Heart left ventricle (tissue), 16 donors: ENCODE measurements around the gene FAM149B1. TPM values are rescaled to one million over a fixed set of nuclear protein-coding genes. Genes with fewer than 3 reads are reported as not detected.

ENCODE experiments used
- ATAC-seq, 4 donors: fragments of 200-7000 bp; cut with Tn5 transposase; one replicate each; pipeline ENCODE4 v1.9.1; 2020 to 2022; ENCODE audit warnings: moderate library complexity in 4 of 4, mild to moderate bottlenecking in 3 of 4, moderate number of reproducible peaks in 1 of 4
- DNase-seq, 5 donors: peaks; one replicate each; pipeline ENCODE4 v3.0.0-alpha.2; 2020
- H3K27ac ChIP-seq, 12 donors: fragments of 200-600 bp; sonication (generic) in 4 of 12; one replicate each; pipeline versions ENCODE4 v1.5.0 to v1.8.0; 2016 to 2022; ENCODE audit warnings: mild to moderate bottlenecking in 2 of 12
- H3K27me3 ChIP-seq, 9 donors: fragments of 200-600 bp; sonication (generic) in 2 of 9; one replicate each; pipeline versions ENCODE4 v1.5.1 to v1.8.0; 2016 to 2022; ENCODE audit warnings: mild to moderate bottlenecking in 3 of 9
- H3K36me3 ChIP-seq, 9 donors: fragments of 200-600 bp; sonication (generic) in 2 of 9; one replicate each; pipeline versions ENCODE4 v1.5.0 to v1.8.0; 2018 to 2022; ENCODE audit warnings: mild to moderate bottlenecking in 2 of 9
- H3K4me1 ChIP-seq, 12 donors: fragments of 200-600 bp; sonication (generic) in 4 of 12; one replicate each; pipeline versions ENCODE4 v1.5.0 to v1.8.0; 2016 to 2022; ENCODE audit warnings: mild to moderate bottlenecking in 3 of 12
- H3K4me3 ChIP-seq, 12 donors: fragments of 200-600 bp; sonication (generic) in 4 of 12; one replicate each; pipeline versions ENCODE4 v1.5.0 to v1.8.0; 2017 to 2022; ENCODE audit warnings: mild to moderate bottlenecking in 9 of 12, moderate library complexity in 4 of 12
- H3K9me3 ChIP-seq, 12 donors: fragments of 200-600 bp; sonication (generic) in 4 of 12; one replicate each; pipeline versions ENCODE4 v1.5.0 to v1.8.0; 2016 to 2022; ENCODE audit warnings: mild to moderate bottlenecking in 1 of 12
- CTCF ChIP-seq, 12 donors: fragments of 200-600 bp; sonication (generic) in 4 of 12; IDR thresholded peaks; one replicate each; pipeline versions ENCODE4 v1.5.0 to v1.8.0; 2018 to 2022; ENCODE audit warnings: antibody characterized with exemption in 12 of 12, mild to moderate bottlenecking in 5 of 12
- POLR2A ChIP-seq, 2 donors: fragments of 450-650 bp; IDR thresholded peaks; one replicate each; pipeline ENCODE4 v1.6.1; 2017; ENCODE audit warnings: antibody characterized with exemption in 2 of 2, mild to moderate bottlenecking in 2 of 2, moderate library complexity in 2 of 2
- WGBS, 4 donors: extraction: QIAGEN DNeasy Blood & Tissue Kit in 2 of 4; methylation state at CpG; one replicate each; pipeline versions ENCODE4 v1.1.5 to v1.1.7; 2013 to 2018; 5-methylcytosine and 5-hydroxymethylcytosine counted together
- intact Hi-C, 10 donors: fragments of 100-400 bp; cut with DNase I; formaldehyde crosslinking; loops; one replicate each; pipeline versions ENCODE4 v1.11.1 to v1.14.2; 2022
- polyA plus RNA-seq, 2 donors: library from polyadenylated mRNA; stranded (reverse); fragments of 200-250 nt; gene quantifications; one replicate each; pipeline ENCODE4 v1.2.3, GENCODE V29; 2013
- total RNA-seq, 9 donors: library from RNA; depleted of rRNA in 2 of 9; stranded (reverse); fragments of >200 nt in 2 of 9; fragmentation: NEBNext Ultra II Directional in 3 of 9; extraction: Animal tissue kit (Norgen Biotek cat#: 25700) in 3 of 9; gene quantifications; one replicate each; pipeline versions ENCODE4 v1.1.0 to v1.2.4, GENCODE V29; 2016 to 2023
- donor health status: ischemic (EF 13 %, LVEDD 7.1; RV severe dilation, severe dysfunction).
- donor health status: healthy with polysubstance abuse.
- donor health status: DM: no; HTN: yes; CAD: no.
- donor health status: DM: no; HTN: no; CAD: no.
- donor health status: ischemic (EF 25% LVEDD 6.9; RV normal size, moderate dysfunction).
- donor health status: ischemic (EF 25% LVEDD 5.7; RV mildly dilated, moderate dysfunction).
- donor health status: healthy.
- donor health status: DM: yes; HTN: yes; CAD: no.
- donor health status: ischemic (EF 35%, LVEDD 5.7; RV mildly dilated, moderate dysfunction).
- donor health status: nonischemic (EF 11% LVEDD 7.7; RV severe dilation, severe dysfunction).
- donor health status: DM: yes; HTN: yes; CAD: no.
- donor health status: PGD.
- donor health status: ischemic (EF 29% LVEDD 5.4; RV normal size, mild dysfunction).
- donor health status: nonischemic (EF 23%, LVEDD 6.1; RV moderate dilation, normal function).

The FAM149B1 gene
- total and polyA plus RNA-seq, 11 donors = 7.8 to 21.8 (median 17.8) TPM

DNA sequence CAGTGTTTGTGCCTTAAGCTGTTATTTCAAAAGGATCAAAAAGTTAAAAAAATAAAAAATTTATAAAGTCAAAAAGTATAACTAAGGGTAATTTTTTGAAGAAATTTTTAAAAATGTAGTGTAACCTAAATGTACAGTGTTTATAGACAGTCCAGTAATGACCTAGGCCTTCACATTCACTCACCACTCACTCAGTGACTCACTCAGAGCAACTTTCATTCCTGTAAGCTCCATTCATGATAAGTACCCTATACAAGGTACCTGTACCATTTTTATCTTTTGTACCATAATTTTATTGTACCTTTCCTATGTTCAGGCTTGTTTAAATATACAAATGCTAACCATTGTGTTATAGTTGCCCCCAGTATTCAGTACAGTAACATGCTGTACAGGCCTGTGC is 57.6 kb downstream of the FAM149B1 start:
- TF ChIP-seq POLR2A (IDR thresholded peaks at IDR 0.05) = no peak
- no peak for TF ChIP-seq CTCF (IDR thresholded peaks at IDR 0.05)
- Histone ChIP-seq H3K36me3 (peaks cover 0 to 47% (median 7%) of the 10 kb centered on the region in 9 donors), H3K4me3 (no peak overlapping the region), H3K27ac (no peak overlapping the region), H3K27me3 (no peaks in the 10 kb centered on the region), H3K4me1 (peaks cover 0 to 18% (median 0%) of the 10 kb centered on the region in 12 donors), H3K9me3 (no peaks in the 10 kb centered on the region)
- DNase-seq (no peak), ATAC-seq (no peak)
- intact Hi-C loops = no loop called here

DNA sequence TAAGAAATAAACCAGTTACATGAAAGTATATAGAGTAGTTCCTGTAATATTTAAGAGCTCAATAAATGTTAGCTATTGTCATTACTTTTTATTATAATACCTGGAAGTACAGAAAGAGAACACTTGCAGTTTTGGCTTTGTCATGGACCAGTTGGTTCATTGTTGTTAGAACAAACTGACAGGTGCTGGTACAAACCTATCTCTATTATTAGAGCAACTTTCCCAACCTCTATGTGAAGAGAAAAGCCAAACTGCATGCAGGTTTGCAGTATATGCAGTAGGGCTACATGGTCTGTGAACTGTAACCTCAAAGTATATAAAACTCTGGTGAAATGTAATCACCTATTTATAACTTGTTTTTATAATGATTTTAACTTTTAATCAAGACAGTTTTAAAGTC is 58.7 kb downstream of the FAM149B1 start:
- no peak for ATAC-seq

GRCh38 chr10:73228247-73228646 is 60.3 kb downstream of the FAM149B1 start:
- peaks cover 0 to 18% (median 0%) of the 10 kb centered on the region in 12 donors for H3K4me1 ChIP-seq
- H3K27me3 ChIP-seq = no peaks in the 10 kb centered on the region
- H3K9me3 ChIP-seq = no peaks in the 10 kb centered on the region
- H3K27ac ChIP-seq = no peak overlapping the region
- WGBS, 4 donors = 92 to 94% (median 93%) methylated on average over 3 of the region's 3 CpGs
- intact Hi-C loops = no loop called here
- DNase-seq (no peak), ATAC-seq (no peak)
- H3K4me3 ChIP-seq = no peak overlapping the region
- H3K36me3 ChIP-seq = peaks cover 0 to 64% (median 12%) of the 10 kb centered on the region in 9 donors
- TF ChIP-seq CTCF (IDR thresholded peaks at IDR 0.05) = no peak

More for the DNA sequence above, 58.7 kb downstream of the FAM149B1 start:
- H3K4me3 ChIP-seq = no peak overlapping the region
- no peaks in the 10 kb centered on the region for H3K27me3 ChIP-seq
- H3K9me3 ChIP-seq = no peaks in the 10 kb centered on the region
- TF ChIP-seq POLR2A (IDR thresholded peaks at IDR 0.05) (no peak), CTCF (IDR thresholded peaks at IDR 0.05) (no peak)
- no peak overlapping the region for H3K27ac ChIP-seq
- peaks cover 0 to 59% (median 12%) of the 10 kb centered on the region in 9 donors for H3K36me3 ChIP-seq
- DNase-seq = no peak
- intact Hi-C loops = no loop called here
- peaks cover 0 to 18% (median 0%) of the 10 kb centered on the region in 12 donors for H3K4me1 ChIP-seq

DNA sequence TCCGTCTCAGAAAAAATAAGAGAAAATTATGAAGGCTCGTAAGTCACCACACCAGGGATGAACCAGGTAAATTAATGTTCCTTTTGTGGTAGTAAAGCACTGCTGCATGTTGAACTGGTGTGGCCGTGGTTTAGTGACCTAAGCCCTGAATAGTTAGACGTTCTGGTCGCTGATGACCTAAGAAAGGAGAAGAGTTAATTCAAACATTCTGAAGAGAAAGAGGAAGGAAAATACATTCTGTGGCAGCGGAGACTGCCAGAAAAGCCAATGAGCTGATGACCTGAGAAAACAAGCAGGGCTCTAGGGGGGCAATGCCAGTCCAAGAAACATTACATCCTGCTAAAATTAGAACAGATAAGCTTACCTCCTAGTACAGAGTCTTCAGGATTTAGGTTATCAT is 61.6 kb downstream of the FAM149B1 start:
- ATAC-seq = no peak
- TF ChIP-seq POLR2A (IDR thresholded peaks at IDR 0.05) = no peak
- TF ChIP-seq CTCF (IDR thresholded peaks at IDR 0.05) = no peak
- 78 to 91% (median 86%) methylated on average over 6 of the region's 6 CpGs for WGBS, 4 donors
- no peak for DNase-seq
- intact Hi-C loops = no loop called here
- H3K9me3 ChIP-seq = no peaks in the 10 kb centered on the region
- peaks cover 0 to 18% (median 2%) of the 10 kb centered on the region in 12 donors for H3K4me1 ChIP-seq
- H3K27me3 ChIP-seq = no peaks in the 10 kb centered on the region
- H3K27ac ChIP-seq = peak overlapping the region in 1 of 12 donors; percentile 56
- peaks cover 0 to 77% (median 21%) of the 10 kb centered on the region in 9 donors for H3K36me3 ChIP-seq
- H3K4me3 ChIP-seq = no peak overlapping the region
